Medulla oblongata (tissue), 1 donor: ENCODE data around the gene CBX2.
"Not testable (repeated sequence)": the region's sequence is repeated elsewhere in the genome, so short reads cannot be mapped to it uniquely, and the experiment has no call there.

ENCODE experiments used
- DNase-seq: peaks from one replicate; pipeline ENCODE4 v3.0.0-alpha.2; 2015; ENCODE audit errors: extremely low spot score

Gene CBX2

DNA sequence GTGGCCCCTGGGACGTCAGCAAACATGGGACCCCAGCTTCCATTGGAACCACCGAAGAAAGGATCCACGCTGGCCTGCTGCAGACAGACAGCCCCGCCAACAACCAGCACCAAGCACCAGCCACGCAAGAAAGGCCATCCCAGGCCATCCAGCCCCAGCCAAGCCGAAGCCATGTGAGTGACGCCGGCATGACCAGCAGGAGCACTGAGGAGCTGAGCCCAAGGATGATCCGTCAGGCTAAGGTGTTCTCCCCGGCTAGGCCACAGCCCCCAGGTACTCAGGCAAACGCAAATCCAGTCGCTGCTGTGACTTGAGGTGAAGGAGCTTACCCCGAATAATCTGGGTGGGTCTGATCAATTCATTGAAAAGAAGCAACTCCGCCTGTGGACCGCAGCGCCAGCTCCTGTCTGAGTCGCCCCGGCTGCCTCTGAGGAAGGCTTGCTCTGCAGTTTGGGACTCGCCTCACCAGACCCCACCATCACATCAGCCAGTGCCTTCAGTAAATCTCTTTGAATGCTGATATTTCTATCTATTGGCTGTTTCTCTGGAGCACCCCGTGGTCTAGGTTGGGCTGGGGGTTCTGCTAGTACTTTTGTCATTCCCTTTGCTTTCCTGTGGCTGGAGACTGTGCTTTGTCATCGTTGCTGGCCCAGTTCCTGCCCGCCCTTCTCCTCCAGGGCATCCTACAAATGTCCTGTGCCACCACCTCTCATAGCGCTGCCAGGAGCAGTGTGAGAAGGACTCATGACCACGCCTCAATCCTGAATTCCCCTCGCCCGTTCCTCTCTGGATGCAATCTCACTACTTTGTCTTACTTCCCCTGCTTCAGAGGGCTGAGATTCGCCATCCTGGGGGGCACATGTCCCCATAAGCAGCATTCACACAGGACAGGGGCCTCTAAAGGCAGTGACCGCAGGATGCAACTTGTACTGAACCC, 8.1 kb upstream of the CBX2 start:
- DNase-seq = no peak

DNA sequence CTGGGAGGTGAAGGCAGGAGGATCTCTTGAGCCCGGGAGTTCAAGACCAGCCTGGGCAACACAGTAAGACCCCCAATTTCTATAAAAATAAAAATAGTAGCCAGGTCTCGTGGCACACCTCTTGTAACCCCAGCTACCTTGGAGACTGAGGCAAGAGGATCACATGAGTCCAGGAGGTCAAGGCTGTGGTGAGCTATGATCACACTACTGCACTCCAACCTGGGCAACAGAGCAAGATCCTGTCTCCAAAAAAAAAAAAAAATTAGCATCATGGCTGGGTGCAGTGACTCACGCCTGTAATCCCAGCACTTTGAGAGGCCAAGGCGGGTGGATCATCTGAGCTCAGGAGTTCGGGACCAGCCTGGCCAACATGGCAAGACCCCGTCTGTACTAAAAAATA, 6.7 kb upstream of the CBX2 start:
- no peak for DNase-seq

DNA sequence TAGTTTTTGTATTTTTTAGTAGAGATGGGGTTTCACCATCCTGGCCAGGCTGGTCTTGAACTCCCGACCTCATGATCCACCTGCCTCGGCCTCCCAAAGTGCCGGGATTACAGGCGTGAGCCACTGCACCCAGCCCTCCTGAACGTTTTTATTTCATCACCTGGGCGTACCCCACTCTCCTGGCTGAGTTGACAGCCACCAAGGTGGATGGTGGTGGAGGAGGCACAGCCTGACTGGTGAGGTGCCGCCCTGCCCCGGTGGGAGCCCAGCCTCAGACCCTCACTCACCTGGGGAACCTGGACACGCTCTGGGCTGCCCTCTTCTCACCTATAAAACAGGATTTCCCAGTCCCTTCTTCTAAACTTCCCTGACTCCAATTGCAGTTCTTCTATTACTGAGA, 5.2 kb upstream of the CBX2 start:
- DNase-seq = not testable (repeated sequence)

DNA sequence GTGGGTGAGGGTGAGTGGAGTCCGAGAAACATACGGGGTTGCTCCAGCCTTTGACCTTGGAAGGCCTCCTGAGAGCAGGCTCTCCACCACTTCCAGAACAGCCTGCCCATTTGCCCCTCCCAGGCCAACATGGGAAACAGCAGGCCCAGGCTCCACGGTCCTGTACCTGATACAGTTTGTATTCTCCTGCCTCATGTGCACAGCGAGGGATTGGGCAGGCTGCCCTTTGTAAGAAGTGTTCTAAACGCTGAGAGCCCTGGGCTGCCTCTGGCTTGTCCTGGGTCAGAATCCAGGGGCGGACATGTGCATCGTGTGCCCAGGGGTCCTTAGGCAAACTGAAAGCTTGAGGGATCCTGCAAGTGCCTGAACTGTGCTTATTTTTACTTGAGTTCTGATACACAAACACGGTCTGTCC, 3.4 kb upstream of the CBX2 start:
- no peak for DNase-seq

DNA sequence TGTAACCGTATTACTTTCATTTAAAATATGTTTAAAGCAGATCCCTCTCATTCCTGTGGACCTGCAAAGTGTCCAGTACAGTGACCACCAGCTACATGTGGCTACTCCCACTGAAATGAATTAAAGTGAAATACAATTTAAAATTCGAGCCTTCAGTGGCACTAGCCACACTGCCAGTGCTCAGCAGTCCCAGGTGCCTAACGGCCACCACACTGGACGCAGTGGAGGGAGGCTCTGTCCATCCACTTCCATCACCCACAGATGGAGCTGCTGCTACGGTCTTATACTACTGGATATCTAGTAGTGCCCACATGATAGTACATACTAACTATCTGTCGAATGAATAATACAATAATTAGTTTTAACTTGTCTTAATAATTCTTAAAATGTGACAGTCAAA, 2.3 kb upstream of the CBX2 start:
- DNase-seq = no peak

DNA sequence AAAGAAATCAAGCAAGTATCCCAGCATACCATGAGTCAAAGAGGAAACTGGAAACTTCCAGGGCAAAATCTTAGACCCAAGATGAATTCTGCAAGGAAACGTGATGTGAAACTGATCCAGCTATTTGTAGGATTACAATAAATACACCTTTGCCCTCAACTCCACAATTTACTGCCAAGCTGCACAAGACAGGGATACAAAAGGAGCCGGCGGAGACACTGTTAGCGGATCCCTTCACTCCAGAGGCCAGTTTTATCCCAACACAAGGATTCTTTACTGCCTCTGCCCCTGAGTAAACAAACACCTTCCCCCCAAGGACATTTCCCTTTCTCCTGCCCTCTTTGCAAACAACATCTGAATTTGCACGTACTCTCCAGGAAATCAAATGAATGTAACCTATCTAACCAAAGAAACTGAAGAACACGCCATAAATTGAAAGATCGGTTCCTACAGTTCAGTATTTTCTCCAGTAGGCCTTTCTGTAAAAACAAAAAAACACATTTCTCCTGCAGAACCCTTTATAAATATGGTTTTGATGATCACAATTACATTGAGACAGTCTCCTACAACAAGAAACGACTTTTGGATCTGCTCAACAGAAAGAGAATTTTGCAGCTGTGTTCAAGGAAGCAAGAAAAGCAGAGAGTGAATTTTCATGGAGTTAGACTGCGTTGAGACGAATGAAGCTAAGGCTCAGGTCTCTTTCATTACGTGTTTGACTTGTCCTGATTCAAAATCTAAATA, 1.4 kb upstream of the CBX2 start:
- no peak for DNase-seq

DNA sequence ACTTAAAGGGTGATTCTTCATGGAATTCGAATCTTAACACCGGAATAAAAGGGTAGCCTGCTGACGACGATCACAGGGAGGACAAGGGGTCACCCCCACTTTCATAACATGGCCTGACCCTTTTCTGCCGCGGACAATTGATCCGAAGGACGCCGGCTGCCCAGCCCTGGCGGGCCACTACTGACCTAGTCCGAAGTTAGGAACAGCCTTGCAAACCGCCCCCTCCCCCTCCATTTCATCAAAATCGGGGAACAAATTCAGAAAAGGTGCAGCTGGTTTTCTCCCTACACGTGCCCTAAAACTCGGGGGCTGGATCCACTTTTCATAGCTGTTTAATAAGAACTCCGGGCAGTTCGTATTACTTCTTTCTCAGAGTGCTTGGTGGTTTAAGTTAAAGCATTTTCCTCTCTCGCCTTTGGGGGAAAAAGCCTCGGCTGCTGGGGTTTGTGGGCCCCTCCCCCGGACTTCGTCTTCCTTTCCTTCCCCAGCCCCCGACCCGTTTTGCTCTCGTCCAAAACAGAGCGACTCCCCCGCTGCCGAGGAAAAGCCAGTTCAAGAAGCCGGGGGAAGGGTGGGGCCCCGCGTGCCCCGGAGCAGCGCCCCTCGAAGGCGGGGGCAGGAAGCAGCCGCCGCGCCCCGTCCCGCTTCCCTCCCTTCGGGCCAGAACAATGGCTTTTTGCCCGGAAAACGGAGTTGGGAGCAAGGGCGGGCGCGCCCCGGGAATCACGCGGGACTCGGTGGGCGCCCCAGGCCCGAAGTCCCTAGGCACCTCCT, 641 bp upstream of the CBX2 start:
- peak; percentile 53 for DNase-seq

DNA sequence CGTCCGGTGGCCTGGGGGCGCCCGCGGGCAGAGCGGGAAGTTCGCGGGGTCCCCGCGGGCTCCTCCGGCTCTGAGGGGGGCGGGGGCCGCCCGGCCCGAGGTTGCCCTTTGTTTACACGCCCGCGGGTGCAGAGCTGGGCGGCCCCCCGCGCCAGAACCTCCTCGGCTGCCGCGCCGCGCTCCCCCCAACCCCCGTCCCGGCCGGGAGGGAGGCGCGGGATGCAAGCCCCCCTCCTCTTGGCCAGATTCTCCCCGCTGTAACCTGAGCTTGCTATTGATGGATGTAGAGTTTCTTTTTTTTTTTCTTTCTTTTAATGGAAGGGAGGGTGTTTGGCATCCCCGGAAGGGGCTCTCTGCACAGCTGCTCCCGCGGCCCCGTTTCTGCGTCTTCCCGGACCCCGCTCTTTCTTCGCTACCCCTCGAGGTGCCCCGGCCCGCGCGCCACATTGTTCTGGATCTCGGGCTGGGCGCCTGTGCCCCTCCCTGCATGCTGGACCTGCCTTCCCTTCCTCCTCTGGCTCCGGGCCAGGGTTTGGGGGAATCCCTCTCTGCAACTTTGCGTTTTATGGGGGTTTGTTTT, 646 bp downstream of the CBX2 start:
- no peak for DNase-seq

DNA sequence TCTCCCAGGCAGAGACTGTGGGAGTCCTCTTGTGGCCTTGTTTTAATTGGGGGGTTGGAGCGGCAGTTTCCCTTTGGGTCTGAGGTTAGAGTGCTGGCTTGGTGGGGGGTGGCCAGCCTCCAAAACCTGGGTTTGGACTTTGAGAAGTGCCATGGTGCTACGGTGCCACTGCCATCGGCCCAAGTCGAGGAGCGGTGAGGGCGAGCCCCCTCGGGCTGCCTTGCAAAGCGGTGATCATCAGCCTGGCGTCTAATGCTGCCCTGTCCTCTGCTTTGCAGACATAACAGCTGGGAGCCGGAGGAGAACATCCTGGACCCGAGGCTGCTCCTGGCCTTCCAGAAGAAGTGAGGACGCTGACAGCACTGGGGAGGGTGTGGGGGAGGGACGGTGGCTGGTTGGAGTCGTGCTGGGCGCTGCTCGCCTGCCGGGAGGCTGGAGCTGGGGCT, 1.2 kb downstream of the CBX2 start:
- DNase-seq = no peak

DNA sequence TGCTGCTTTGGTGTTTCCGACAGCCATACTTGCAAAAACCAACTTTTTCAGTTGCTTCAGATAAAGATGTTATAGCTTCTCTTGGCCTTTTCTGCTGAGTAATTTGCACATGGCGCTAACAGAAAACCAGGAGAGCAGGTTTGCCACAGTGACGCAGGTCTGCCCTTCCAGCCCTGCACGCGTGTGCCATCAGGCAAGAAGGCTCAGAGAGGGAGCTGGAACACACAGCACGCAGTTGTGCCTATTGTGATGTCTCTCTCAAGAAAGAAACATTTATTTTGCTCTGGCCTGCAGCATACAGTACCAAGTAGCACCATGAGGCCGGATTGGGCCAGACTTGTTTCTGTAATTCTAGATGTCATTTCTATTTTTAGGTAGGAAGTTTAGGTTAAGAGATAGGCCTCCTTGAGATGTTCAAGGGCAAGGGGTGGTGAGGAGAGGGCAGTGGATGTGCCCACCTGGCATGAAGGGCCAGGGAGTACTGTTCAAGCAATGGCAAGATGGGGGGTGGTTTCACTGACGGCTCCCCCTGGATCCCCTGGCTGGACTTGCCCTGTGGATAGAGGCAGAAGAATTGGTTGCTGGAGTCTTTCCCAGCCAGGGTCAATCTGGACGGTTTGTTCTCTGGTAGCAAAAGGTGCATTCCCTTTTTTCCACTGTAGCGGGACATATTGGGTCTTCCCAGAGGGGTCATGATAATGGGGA, 1.9 kb downstream of the CBX2 start:
- no peak for DNase-seq

DNA sequence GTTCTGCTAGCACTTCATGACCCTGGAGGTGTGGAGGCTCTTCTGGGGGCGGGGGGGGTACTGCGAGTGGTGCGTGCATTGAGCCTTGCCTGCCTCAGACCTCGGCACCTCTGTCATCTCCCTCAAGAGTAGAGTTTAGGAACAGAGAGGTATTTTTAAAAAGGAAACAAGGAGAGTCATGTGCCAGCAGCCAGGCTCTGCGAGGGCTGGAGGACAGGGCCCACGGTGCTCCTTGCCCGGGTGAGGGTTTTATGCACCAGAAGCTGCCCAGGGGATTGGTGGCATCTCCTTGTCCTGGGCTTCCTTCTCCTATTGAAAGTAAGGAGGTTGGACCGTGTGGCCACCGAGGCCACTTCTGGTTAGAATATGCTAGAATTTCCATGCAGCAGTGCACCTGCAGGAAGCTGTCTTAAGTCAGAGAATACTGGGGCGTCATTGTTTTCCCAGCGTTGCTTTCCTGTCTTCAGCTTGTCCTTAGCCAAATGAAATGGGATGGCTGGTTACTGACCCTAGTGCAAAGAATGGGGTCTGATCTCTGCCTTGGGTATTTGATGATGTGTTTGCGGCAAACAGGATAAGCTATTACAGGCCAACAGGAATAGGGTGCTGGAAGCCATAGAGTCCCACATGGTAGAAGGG, 3.2 kb downstream of the CBX2 start:
- DNase-seq = no peak

DNA sequence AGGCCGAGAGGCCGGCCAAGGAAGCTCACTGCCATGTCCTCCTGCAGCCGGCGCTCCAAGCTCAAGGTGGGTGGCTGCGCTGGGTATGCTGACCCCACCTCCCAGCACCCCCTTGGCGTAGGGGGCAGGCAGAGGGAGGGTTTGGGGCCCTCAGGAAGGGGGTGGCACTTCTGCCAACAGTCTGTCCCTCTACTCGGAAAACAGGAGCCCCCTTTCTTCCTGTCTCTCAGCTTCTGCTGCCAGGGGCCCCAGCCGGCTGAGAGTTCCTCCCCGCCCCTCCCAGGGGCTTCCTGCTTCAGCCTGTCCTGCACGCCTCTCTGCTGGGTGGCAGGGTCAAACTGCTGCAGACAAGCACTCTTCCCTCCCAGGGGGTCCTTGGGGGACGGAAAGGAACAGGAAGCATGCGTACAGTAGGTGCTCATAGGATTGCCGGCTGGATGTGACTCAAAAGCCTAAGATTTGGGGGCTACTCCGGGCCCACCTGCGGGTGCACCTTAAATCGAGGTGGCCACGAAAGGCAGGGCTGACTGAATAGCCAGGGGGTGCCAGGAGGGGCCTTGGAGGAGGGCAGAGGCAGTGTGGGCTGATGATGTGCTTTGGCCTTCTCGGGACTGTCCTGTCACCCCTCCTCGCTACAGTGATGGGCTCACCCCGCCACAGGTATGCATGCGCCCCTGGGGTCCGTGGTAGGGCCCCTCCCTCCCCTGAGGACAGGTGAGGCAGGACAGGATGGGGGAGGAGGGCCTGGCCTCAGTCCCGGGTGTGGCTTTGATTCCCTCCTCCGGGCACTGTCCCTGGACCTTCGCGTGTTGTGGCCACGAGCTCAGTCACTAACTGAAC, 4.0 kb downstream of the CBX2 start:
- DNase-seq = no peak

DNA sequence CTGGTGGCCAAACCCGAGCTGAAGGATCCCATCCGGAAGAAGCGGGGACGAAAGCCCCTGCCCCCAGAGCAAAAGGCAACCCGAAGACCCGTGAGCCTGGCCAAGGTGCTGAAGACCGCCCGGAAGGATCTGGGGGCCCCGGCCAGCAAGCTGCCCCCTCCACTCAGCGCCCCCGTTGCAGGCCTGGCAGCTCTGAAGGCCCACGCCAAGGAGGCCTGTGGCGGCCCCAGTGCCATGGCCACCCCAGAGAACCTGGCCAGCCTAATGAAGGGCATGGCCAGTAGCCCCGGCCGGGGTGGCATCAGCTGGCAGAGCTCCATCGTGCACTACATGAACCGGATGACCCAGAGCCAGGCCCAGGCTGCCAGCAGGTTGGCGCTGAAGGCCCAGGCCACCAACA, 5.9 kb downstream of the CBX2 start:
- DNase-seq = no peak

DNA sequence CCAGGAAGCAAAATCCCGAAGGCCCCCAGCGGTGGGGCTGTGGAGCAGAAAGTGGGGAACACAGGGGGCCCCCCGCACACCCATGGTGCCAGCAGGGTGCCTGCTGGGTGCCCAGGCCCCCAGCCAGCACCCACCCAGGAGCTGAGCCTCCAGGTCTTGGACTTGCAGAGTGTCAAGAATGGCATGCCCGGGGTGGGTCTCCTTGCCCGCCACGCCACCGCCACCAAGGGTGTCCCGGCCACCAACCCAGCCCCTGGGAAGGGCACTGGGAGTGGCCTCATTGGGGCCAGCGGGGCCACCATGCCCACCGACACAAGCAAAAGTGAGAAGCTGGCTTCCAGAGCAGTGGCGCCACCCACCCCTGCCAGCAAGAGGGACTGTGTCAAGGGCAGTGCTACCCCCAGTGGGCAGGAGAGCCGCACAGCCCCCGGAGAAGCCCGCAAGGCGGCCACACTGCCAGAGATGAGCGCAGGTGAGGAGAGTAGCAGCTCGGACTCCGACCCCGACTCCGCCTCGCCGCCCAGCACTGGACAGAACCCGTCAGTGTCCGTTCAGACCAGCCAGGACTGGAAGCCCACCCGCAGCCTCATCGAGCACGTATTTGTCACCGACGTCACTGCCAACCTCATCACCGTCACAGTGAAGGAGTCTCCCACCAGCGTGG, 6.5 kb downstream of the CBX2 start:
- DNase-seq = no peak

DNA sequence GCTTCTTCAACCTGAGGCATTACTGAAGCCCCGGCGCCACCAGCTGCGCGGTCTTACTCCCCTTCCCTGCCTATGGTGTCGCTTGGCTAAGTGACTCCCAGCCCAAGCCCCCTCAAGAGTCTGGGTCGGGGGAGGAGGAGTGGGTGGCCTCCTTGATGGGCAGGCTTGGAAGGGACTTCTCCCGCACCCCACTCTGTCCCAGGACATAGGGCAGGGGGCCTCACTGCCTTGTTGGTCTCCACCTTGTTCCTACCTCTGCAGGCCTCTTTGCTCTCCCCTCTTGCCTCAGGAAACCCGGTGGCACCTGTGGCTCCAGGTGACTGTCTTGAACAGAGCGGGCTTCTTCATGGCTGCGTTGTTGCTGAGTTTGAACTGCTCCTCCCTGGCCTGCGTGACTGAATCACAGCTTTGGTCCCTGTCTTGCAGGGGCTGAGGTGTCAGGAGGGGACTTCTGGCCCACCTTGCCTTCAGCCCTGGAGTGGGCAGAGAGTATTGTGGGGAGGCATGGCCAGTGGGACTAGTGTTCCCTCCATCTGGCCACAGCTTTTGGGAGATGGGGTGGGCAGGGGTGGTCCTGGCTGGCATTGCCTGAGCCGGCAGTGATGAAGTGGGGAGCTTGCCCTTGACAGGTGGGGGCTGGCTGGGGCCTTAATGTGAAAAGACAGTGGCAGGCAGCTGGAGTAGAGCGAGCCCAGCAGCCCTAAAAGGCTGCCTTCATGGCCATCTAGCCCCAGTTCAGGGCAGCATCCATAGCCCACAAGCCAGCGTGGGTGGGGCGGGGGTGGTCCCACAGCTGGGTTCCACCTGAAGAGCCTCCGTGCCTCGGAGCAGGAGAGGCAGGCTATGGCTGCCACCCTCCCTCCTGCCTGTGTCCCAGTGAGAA, 7.3 kb downstream of the CBX2 start:
- no peak for DNase-seq

DNA sequence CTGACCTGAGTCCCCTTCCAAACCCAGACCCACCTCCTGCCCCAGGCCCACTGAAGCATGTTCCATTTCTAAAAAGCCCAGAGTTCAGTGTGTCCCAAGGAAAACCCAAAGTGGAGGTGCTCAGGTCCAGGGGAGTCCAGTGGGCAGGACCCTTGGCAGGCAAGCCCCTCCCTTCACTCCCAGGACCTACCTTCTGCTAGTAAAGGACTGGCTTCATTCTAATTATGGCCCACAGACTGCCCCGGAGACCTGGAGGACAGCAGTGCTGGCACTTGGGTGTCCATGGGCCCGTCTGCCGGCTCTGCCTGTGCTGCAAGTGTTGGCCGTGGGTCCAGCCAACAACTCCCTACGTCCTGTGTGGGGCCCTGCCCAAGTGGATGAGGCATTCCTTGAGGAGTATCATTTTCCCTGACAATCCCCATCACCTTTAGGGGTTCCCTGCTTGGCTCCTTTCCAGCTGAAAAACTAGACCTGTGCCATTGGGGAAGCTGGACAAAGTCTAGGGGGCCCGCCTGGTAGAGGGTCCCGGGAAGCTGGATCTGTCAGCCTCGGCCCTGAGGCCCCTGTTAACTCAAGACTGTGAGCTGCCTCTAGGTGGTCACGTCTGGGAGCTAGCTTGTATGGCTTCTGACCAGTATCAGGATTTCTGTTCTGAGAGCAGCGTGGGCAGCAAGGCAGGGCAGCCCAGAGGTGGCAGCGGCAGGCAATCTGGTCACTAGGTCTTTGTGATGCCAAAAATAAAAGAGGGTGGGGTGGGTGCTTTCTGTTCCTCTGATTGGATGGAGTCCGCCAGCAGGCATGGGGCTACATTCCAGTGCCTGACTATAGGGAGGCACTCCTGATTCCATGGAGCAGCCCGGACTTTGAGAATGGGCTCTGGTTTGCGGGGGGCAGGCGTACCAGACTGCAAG, 8.2 kb downstream of the CBX2 start:
- no peak for DNase-seq
